Skeletal muscle cell (primary cell): ENCODE measurements around the gene ATP5MC2.

Experiments used
- DNase-seq: peaks from one replicate; pipeline ENCODE4 v3.0.0-alpha.2; 2010; ENCODE audit warnings: low read depth
- H3K4me3 ChIP-seq: 2 replicates; pipeline ENCODE4 v1.5.1; 2011; ENCODE audit warnings: low read depth, mild to moderate bottlenecking, control low read depth, low read length, moderate library complexity

The ATP5MC2 gene

GRCh38 chr12:53623548-53624385, 52.1 kb downstream of the ATP5MC2 start:
- H3K4me3 ChIP-seq, result peak overlapping the region; percentile 84
- DNase-seq, result peak; percentile 39

- H3K4me3 ChIP-seq, result no peak overlapping the region
- no peak for DNase-seq
Measured at GRCh38 chr12:53622724-53623123, 53.2 kb downstream of the ATP5MC2 start.

GRCh38 chr12:53618275-53618674, 57.6 kb downstream of the ATP5MC2 start:
- DNase-seq, result no peak
- H3K4me3 ChIP-seq, result no peak overlapping the region

- no peak for DNase-seq
- no peak overlapping the region for H3K4me3 ChIP-seq
Measured at GRCh38 chr12:53617700-53618099, 58.2 kb downstream of the ATP5MC2 start.

GRCh38 chr12:53616950-53617349, 58.9 kb downstream of the ATP5MC2 start:
- no peak overlapping the region for H3K4me3 ChIP-seq
- no peak for DNase-seq
